ENCODE data around the gene AP2B1. TPM values are rescaled to one million over a fixed set of nuclear protein-coding genes. Genes with fewer than 3 reads are reported as not detected.
"Not testable (repeated sequence)": the region's sequence is repeated elsewhere in the genome, so short reads cannot be mapped to it uniquely, and the experiment has no call there.

AP2B1 gene
- total and polyA plus RNA-seq, 9 of the 15 experiments (the other 6 are each of a cell fraction or from before 2014, with no cell fraction given): 60.1 to 287 (median 105) TPM

DNA sequence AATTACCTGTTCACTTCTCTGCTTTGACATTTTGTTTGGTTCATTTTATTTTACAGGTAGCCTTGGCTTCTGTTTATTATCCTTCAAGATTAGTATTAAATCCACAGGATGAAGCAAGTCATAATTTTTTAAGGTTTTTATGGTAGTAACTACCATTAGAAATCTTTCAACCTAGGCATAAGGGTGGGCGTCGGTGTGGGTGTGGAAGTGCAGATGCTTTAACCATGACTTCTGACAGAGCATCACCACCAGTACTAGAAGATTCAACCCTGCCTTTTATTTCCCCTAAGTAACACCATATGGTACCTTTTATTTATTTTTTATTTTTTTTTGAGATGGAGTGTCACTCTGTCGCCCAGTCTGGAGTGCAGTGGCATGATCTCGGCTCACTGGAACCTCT, 22.7 kb downstream of the AP2B1 start (continued):
- TF ChIP-seq, protein P1, sequence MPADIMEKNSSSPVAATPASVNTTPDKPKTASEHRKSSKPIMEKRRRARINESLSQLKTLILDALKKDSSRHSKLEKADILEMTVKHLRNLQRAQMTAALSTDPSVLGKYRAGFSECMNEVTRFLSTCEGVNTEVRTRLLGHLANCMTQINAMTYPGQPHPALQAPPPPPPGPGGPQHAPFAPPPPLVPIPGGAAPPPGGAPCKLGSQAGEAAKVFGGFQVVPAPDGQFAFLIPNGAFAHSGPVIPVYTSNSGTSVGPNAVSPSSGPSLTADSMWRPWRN (IDR thresholded peaks at IDR 0.05; ENCODE audit: low read depth): no peak

DNA sequence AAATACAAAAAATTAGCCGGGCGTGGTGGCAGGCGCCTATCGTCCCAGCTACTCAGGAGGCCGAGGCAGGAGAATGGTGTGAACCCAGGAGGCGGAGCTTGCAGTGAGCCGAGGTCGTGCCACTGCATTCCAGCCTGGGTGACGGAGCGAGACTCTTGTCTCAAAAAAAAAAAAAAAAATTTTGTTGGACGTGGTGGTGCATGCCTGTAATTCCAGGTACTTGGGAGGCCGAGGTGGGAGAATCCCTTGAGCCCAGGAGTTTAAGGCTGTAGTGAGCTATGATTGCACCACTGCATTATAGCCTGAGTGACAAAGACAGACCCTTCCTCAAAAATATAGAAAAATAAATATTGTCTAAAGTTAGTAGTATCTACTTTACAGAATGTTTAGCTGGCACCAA, 23.6 kb downstream of the AP2B1 start:
- CTCF ChIA-PET (ENCODE audit: low intra/inter-chr PET ratio); intact Hi-C loops (cut with micrococcal nuclease); DNase-seq (ENCODE audit: extremely low read depth in 1 of 4, low spot score in 3 of 4); H3K27ac ChIP-seq (ENCODE audit: extremely low read depth, low read depth, low read length); BruUV-seq (replicated peaks); H3K9me3 ChIP-seq (replicated peaks; ENCODE audit: control insufficient read depth, insufficient read depth, low read depth, low read length); H3K4me1 ChIP-seq (replicated peaks in 1 of 2; ENCODE audit: control insufficient read depth in 2 of 2, insufficient read depth in 2 of 2, low read length in 2 of 2); H3K9ac ChIP-seq (ENCODE audit: insufficient read depth in 1 of 2, low read depth in 2 of 2, low read length in 2 of 2); H4K20me1 ChIP-seq (replicated peaks; ENCODE audit: control insufficient read depth, insufficient read depth, low read length); FAIRE-seq; ATAC-seq; H3K9me1 ChIP-seq (ENCODE audit: control insufficient read depth, insufficient read depth, low read length); H3K27me3 ChIP-seq (ENCODE audit: control insufficient read depth in 2 of 2, insufficient read depth in 2 of 2, low read length in 2 of 2); in situ Hi-C loops (cut with MboI); H2AFZ ChIP-seq (ENCODE audit: low read depth, low read length); H3K4me2 ChIP-seq (ENCODE audit: insufficient read depth, low read length); H3K4me3 ChIP-seq: not testable (repeated sequence)
- peaks cover 91% of the 10 kb centered on the region for H3K36me3 ChIP-seq (ENCODE audit: control insufficient read depth, insufficient read depth, low read length)
- 87% methylated on average over 7 of the region's 12 CpGs for WGBS (ENCODE audit: insufficient coverage, low coverage, missing lambda C conversion rate)
- peaks cover 26% of the 10 kb centered on the region for H3K79me2 ChIP-seq (ENCODE audit: control insufficient read depth, insufficient read depth, low read length)
- POLR2A ChIA-PET: interaction anchor here (1.0 to 2.4 kb wide), 5 partner anchors 9 to 33 kb away, joined by 3 to 10 read pairs (median 4); partner anchors contain the start of gene PEX12

DNA sequence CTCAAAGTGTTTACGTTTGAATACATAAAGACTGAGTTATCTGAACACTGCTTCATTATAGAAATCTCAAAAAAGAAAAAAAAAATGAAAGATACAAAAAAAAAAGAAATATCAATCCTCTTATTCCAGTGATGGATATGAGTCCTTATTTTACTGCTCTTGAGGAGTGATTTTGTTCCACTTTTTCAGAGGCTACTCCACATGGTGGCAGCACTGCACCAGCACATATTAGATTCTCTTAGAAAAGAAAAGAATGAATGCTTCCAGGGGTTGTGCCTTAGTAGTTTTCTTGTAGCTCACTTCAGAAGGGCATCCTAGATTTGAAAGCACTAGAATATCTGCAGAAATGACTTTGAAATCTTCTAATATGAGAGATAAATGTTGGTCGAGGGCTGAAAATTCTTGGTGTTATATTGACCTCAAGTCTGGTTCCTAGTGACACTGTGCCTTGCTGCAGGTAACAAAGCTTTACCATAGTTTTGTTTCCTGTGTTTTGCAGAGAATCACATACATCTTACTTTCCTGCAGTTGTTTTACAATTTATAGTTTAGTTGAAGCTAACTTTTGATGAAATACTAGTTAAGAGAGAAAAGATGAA, 25.9 kb downstream of the AP2B1 start:
- Histone ChIP-seq H4K20me1 (replicated peaks; ENCODE audit: control insufficient read depth, insufficient read depth, low read length) (no peaks in the 10 kb centered on the region), H3K9ac (ENCODE audit: insufficient read depth in 1 of 2, low read depth in 2 of 2, low read length in 2 of 2) (no peak overlapping the region), H3K27me3 (ENCODE audit: control insufficient read depth in 2 of 2, insufficient read depth in 2 of 2, low read length in 2 of 2) (no peaks in the 10 kb centered on the region), H3K4me2 (ENCODE audit: insufficient read depth, low read length) (no peak overlapping the region), H3K79me2 (ENCODE audit: control insufficient read depth, insufficient read depth, low read length) (peaks cover 35% of the 10 kb centered on the region), H3K36me3 (ENCODE audit: control insufficient read depth, insufficient read depth, low read length) (peaks cover 86% of the 10 kb centered on the region), H3K4me1 (replicated peaks in 1 of 2; ENCODE audit: control insufficient read depth in 2 of 2, insufficient read depth in 2 of 2, low read length in 2 of 2) (no peaks in the 10 kb centered on the region), H3K4me3 (no peak overlapping the region), H3K9me1 (ENCODE audit: control insufficient read depth, insufficient read depth, low read length) (no peaks in the 10 kb centered on the region), H2AFZ (ENCODE audit: low read depth, low read length) (no peak overlapping the region), H3K27ac (ENCODE audit: extremely low read depth, low read depth, low read length) (no peak overlapping the region), H3K9me3 (replicated peaks; ENCODE audit: control insufficient read depth, insufficient read depth, low read depth, low read length) (no peaks in the 10 kb centered on the region)
- DNase-seq (ENCODE audit: extremely low read depth in 1 of 4, low spot score in 3 of 4) (peak in 3 of 4 experiments; percentile 18 to 56 (median 28)), ATAC-seq (peak; percentile 84), FAIRE-seq (peak; percentile 83)
- no TSS peak for BruUV-seq (replicated peaks)
- POLR2A ChIA-PET: interaction anchor here (0.8 to 2.1 kb wide), 10 partner anchors 8 to 135 kb away, joined by 3 to 11 read pairs (median 5); partner anchors contain the start of gene PEX12
- intact Hi-C loops (cut with micrococcal nuclease): loop anchor here (2.0 kb wide), 1 partner anchor 134 kb away; no protein-coding TSS in a partner anchor
- CTCF ChIA-PET (ENCODE audit: low intra/inter-chr PET ratio): interaction anchor here (0.6 to 2.6 kb wide), 3 partner anchors 55 to 471 kb away, joined by 3 to 9 read pairs (median 3); partner anchors contain the start of gene NLE1
- in situ Hi-C loops (cut with MboI): no loop called here
- 41% methylated on average over 2 of the region's 2 CpGs for WGBS (ENCODE audit: insufficient coverage, low coverage, missing lambda C conversion rate)
- TF ChIP-seq BMI1 (IDR thresholded peaks at IDR 0.05; ENCODE audit: low read length): no peak
- TF ChIP-seq, protein P2, sequence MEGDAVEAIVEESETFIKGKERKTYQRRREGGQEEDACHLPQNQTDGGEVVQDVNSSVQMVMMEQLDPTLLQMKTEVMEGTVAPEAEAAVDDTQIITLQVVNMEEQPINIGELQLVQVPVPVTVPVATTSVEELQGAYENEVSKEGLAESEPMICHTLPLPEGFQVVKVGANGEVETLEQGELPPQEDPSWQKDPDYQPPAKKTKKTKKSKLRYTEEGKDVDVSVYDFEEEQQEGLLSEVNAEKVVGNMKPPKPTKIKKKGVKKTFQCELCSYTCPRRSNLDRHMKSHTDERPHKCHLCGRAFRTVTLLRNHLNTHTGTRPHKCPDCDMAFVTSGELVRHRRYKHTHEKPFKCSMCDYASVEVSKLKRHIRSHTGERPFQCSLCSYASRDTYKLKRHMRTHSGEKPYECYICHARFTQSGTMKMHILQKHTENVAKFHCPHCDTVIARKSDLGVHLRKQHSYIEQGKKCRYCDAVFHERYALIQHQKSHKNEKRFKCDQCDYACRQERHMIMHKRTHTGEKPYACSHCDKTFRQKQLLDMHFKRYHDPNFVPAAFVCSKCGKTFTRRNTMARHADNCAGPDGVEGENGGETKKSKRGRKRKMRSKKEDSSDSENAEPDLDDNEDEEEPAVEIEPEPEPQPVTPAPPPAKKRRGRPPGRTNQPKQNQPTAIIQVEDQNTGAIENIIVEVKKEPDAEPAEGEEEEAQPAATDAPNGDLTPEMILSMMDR (IDR thresholded peaks at IDR 0.05 in 2 of 3, conservative IDR thresholded peaks at IDR 0.05 in 1 of 3; ENCODE audit: insufficient read depth in 2 of 3, low read depth in 1 of 3, low read length in 3 of 3): peak; percentile 29 to 61 (median 58); a peak in 4 of 6 replicates
- TF ChIP-seq TARDBP (IDR thresholded peaks at IDR 0.05): no peak
- TF ChIP-seq, protein P3, sequence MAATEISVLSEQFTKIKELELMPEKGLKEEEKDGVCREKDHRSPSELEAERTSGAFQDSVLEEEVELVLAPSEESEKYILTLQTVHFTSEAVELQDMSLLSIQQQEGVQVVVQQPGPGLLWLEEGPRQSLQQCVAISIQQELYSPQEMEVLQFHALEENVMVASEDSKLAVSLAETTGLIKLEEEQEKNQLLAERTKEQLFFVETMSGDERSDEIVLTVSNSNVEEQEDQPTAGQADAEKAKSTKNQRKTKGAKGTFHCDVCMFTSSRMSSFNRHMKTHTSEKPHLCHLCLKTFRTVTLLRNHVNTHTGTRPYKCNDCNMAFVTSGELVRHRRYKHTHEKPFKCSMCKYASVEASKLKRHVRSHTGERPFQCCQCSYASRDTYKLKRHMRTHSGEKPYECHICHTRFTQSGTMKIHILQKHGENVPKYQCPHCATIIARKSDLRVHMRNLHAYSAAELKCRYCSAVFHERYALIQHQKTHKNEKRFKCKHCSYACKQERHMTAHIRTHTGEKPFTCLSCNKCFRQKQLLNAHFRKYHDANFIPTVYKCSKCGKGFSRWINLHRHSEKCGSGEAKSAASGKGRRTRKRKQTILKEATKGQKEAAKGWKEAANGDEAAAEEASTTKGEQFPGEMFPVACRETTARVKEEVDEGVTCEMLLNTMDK (IDR thresholded peaks at IDR 0.05; ENCODE audit: borderline replicate concordance, insufficient read depth, low read depth, low read length, poor library complexity, severe bottlenecking): peak; percentile 84
- TF ChIP-seq KDM1A (IDR thresholded peaks at IDR 0.05): no peak
- peak; percentile 31 to 58; a peak in 3 of 4 replicates for TF ChIP-seq RAD21 (CRISPR knock-in tag; conservative IDR thresholded peaks at IDR 0.05 in 1 of 2, IDR thresholded peaks at IDR 0.05 in 1 of 2)

Data from K562 (cell line).